Peyer's patch (tissue), 4 donors: ENCODE measurements around the gene AKIRIN2.

Source experiments
- CTCF ChIP-seq, 6 experiments: fragments of 450-650 bp in 4 of 6; fragments of 200-600 bp in 2 of 6; sonication (generic) in 1 of 6; IDR thresholded peaks; one replicate each; pipeline ENCODE4 v1.5.1; 2017 to 2019; ENCODE audit warnings: antibody characterized with exemption in 6 of 6, mild to moderate bottlenecking in 3 of 6, moderate library complexity in 1 of 6
- POLR2A ChIP-seq, 2 donors: fragments of 450-650 bp; IDR thresholded peaks; one replicate each; pipeline ENCODE4 v1.5.1; 2017; ENCODE audit warnings: antibody characterized with exemption in 2 of 2, mild to moderate bottlenecking in 2 of 2, moderate library complexity in 2 of 2

DNA sequence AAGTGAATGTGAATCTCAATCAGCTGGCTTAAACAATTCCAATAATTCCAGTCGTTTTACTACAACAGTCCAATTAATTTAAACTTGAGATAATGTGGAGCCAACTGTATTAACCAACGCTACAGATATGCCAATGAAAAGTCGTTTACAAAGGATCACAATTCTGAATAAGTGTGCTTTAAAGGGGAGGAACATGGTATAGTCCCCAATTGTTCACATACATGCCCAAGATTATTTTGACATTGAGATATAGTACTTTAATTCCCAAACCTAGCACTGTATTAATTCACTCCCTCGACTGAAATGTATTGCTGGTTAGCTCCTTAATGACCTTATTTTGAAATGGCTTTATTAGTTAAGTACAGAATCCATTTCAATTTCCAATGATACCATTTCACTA is 2.5 kb downstream of the AKIRIN2 start:
- TF ChIP-seq CTCF (IDR thresholded peaks at IDR 0.05) (no peak), POLR2A (IDR thresholded peaks at IDR 0.05) (no peak)
